Peyer's patch (tissue), 4 donors: ENCODE results near the gene MYL6. TPM values are rescaled to one million over a fixed set of nuclear protein-coding genes. Genes with fewer than 3 reads are reported as not detected.

Source experiments
- DNase-seq, 3 donors: peaks; one replicate each; pipeline ENCODE4 v3.0.0-alpha.2; 2017 to 2019
- H3K27ac ChIP-seq, 4 donors: fragments of 200-600 bp; sonication (generic); one replicate each; pipeline ENCODE4 v1.5.1; 2016 to 2019
- H3K27me3 ChIP-seq, 2 donors: fragments of 200-600 bp; sonication (generic); one replicate each; pipeline ENCODE4 v1.5.1; 2019
- H3K36me3 ChIP-seq, 3 donors: fragments of 200-600 bp; sonication (generic); one replicate each; pipeline ENCODE4 v1.5.1; 2016 to 2019
- H3K4me1 ChIP-seq, 4 donors: fragments of 200-600 bp; sonication (generic); one replicate each; pipeline ENCODE4 v1.5.1; 2016 to 2019
- H3K4me3 ChIP-seq, 4 donors: fragments of 200-600 bp; sonication (generic); 1 replicate in 3 of 4; 2 replicates in 1 of 4; pipeline ENCODE4 v1.5.1; 2016 to 2019; ENCODE audit warnings: mild to moderate bottlenecking in 1 of 4
- H3K9me3 ChIP-seq, 4 donors: fragments of 200-600 bp; sonication (generic); one replicate each; pipeline ENCODE4 v1.5.1; 2016 to 2019; ENCODE audit warnings: mild to moderate bottlenecking in 1 of 4
- CTCF ChIP-seq, 6 experiments: fragments of 450-650 bp in 4 of 6; fragments of 200-600 bp in 2 of 6; sonication (generic) in 1 of 6; IDR thresholded peaks; one replicate each; pipeline ENCODE4 v1.5.1; 2017 to 2019; ENCODE audit warnings: antibody characterized with exemption in 6 of 6, mild to moderate bottlenecking in 3 of 6, moderate library complexity in 1 of 6
- POLR2A ChIP-seq, 2 donors: fragments of 450-650 bp; IDR thresholded peaks; one replicate each; pipeline ENCODE4 v1.5.1; 2017; ENCODE audit warnings: antibody characterized with exemption in 2 of 2, mild to moderate bottlenecking in 2 of 2, moderate library complexity in 2 of 2
- total RNA-seq, 4 donors: library from RNA; depleted of rRNA; stranded (reverse); fragments of >200 nt; gene quantifications; one replicate each; pipeline ENCODE4 v1.1.0, GENCODE V29; 2016

Gene MYL6
- total RNA-seq, 4 donors from 2014 or later = 1,247 to 1,872 (median 1,541) TPM

- no peak for DNase-seq
- H3K27me3 ChIP-seq = no peaks in the 10 kb centered on the region
- H3K36me3 ChIP-seq = peaks cover 0 to 44% (median 0%) of the 10 kb centered on the region in 3 donors
- H3K4me1 ChIP-seq = peaks cover 0 to 13% (median 0%) of the 10 kb centered on the region in 4 donors
- H3K9me3 ChIP-seq = no peaks in the 10 kb centered on the region
- no peak for TF ChIP-seq CTCF (IDR thresholded peaks at IDR 0.05)
- TF ChIP-seq POLR2A (IDR thresholded peaks at IDR 0.05) = no peak
- no peak overlapping the region for H3K4me3 ChIP-seq
- H3K27ac ChIP-seq = no peak overlapping the region
These were observed 12.9 kb upstream of the MYL6 start for GRCh38 chr12:56145217-56145616.

GRCh38 chr12:56146492-56147460, 11.4 kb upstream of the MYL6 start:
- H3K27me3 ChIP-seq = no peaks in the 10 kb centered on the region
- DNase-seq = no peak
- TF ChIP-seq POLR2A (IDR thresholded peaks at IDR 0.05) (no peak), CTCF (IDR thresholded peaks at IDR 0.05) (no peak)
- peak overlapping the region in 1 of 4 donors; percentile 10 for H3K27ac ChIP-seq
- H3K4me3 ChIP-seq = no peak overlapping the region
- H3K4me1 ChIP-seq = peaks cover 0 to 19% (median 0%) of the 10 kb centered on the region in 4 donors
- H3K9me3 ChIP-seq = no peaks in the 10 kb centered on the region
- H3K36me3 ChIP-seq = peaks cover 0 to 33% (median 0%) of the 10 kb centered on the region in 3 donors

- H3K9me3 ChIP-seq = no peaks in the 10 kb centered on the region
- no peaks in the 10 kb centered on the region for H3K27me3 ChIP-seq
- no peaks in the 10 kb centered on the region for H3K36me3 ChIP-seq
- TF ChIP-seq POLR2A (IDR thresholded peaks at IDR 0.05) = no peak
- no peak overlapping the region for H3K4me3 ChIP-seq
- no peak for DNase-seq
- H3K27ac ChIP-seq = no peak overlapping the region
- H3K4me1 ChIP-seq = peaks cover 0 to 30% (median 6%) of the 10 kb centered on the region in 4 donors
These were observed 7.6 kb upstream of the MYL6 start for GRCh38 chr12:56150563-56150962.

- Histone ChIP-seq H3K9me3 (no peaks in the 10 kb centered on the region), H3K27me3 (no peaks in the 10 kb centered on the region), H3K4me3 (peak overlapping the region; percentile 43 to 82 (median 56)), H3K36me3 (no peaks in the 10 kb centered on the region), H3K4me1 (peaks cover 0 to 27% (median 6%) of the 10 kb centered on the region in 4 donors), H3K27ac (peak overlapping the region; percentile 84 to 98 (median 90))
- peak; percentile 80 to 84 (median 82) for DNase-seq
- TF ChIP-seq POLR2A (IDR thresholded peaks at IDR 0.05) (peak; percentile 7 to 48), CTCF (IDR thresholded peaks at IDR 0.05) (peak; percentile 50 to 85 (median 71))
These were observed 6.5 kb upstream of the MYL6 start for GRCh38 chr12:56151672-56152131.

GRCh38 chr12:56152132-56152755, 5.9 kb upstream of the MYL6 start, which contains the start of gene MYL6B:
MYL6B (plus strand) TSS chr12:56152587; CDS start chr12:56153919, 1,332 bp downstream.
- Histone ChIP-seq H3K27me3 (no peaks in the 10 kb centered on the region), H3K4me3 (peak within 1 kb of the TSS; percentile 43 to 82 (median 56)), H3K36me3 (no peaks in the 10 kb centered on the region), H3K9me3 (no peaks in the 10 kb centered on the region), H3K4me1 (peaks cover 0 to 26% (median 6%) of the 10 kb centered on the region in 4 donors), H3K27ac (peak within 1 kb of the TSS; percentile 84 to 98 (median 90))
- TF ChIP-seq CTCF (IDR thresholded peaks at IDR 0.05) = no peak
- TF ChIP-seq POLR2A (IDR thresholded peaks at IDR 0.05) = peak in 1 of 2 donors; percentile 26
- DNase-seq = peak; percentile 96 to 98 (median 96)
